NCI-H2196 treated with DMSO at 0.1 percent for 48 hours (cell line): ENCODE measurements around the gene LCK.
A peak's percentile ranks its signal among the peaks of the same experiment; 100 is the strongest.

Source experiments
- DNase-seq: peaks from one replicate; lab custom pipeline; 2025; ENCODE audit not compliant: unreplicated experiment; lab: John Stamatoyannopoulos, UW

LCK gene

GRCh38 chr1:32250893-32251716 is at the start of gene LCK:
TSS of gene LCK (plus strand) at chr1:32251265. CDS start at chr1:32274330, 23,065 bp downstream.
- no peak for DNase-seq

- DNase-seq: no peak
These were observed 46.1 kb upstream of the LCK start for GRCh38 chr1:32204943-32205361.

DNA sequence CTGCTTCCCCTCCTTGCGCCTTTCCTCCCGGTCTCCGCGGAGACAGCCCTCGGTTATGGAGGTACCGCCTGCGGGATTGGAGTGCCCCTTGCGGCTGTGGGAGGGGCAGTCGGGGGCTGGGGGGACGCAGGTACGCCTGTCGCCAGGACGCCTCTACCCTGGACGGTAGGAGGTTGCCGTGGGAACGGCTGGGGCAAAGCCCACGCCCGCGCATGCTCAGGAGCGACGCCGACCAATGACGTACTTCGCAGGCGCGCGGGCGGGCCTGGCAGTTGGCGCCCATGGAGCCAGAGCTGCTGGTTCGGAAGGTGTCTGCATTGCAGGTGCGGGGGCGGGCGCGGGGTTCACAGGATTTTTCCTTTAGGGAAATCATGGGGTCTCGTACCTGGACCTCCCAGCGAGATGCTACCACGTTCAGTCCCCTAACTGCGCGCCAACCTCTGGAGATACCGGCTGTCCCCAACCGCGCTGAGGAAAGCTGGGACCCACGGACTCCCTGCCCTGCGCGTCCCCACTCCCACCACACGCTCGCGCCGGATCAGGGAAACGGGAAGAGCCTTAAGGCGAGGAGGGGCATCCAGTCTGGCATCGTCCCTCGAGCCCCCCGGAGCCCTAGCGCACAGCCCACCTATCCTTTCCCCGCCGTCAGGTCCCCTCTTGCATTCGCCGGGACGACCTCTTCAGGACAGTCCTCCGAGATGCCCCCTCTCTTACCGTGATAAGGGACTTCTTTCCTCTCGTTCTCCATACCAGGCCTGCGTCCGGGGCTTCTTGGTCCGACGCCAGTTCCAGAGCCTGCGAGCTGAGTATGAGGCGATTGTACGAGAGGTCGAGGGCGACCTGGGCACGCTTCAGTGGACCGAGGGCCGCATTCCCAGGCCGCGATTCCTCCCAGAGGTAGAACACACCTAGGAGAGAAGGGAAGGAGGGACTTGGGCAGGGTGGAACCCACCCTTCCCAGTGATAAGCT is 45.4 kb upstream of the LCK start, which contains the start of gene IQCC:
TSS of gene IQCC (plus strand) at position 271 of the 970 bp plus-strand sequence. CDS start at position 282, 11 bp downstream.
- DNase-seq: peak; percentile 88

DNA sequence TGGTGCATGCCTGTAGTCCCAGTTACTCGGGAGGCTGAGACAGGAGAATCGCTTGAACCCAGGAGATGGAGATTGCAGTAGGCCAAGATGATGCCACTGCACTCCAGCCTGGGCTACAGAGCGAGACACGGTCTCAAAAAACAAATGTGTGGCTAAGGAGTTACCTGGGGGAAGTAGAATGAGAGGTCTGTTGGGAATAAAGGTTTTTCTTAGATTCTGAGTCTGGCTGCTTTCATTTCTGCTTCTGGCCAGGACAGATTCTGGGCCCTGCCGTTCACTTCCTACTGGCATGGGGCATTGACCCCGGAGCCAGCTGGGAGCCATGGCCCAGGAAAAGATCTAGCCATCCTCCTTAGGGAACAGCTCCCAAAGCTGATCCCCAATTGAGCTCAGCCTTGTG is 42.6 kb upstream of the LCK start:
- no peak for DNase-seq

DNA sequence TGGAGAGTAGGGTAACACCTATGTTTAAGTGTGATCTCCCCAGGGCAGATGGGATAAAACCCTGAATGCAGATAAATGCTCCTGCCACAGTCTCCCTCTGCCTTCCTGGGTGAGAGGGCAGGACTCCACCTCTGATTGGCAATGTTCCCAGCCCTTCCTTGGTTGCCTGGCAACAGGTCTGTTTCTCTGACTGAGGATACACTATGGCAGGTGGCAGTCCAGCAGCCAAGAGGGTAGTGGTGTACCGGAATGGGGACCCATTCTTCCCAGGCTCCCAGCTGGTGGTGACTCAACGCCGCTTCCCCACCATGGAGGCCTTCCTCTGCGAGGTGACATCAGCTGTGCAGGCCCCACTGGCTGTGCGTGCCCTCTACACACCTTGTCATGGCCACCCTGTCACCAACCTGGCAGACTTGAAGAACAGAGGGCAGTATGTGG is 42.2 kb upstream of the LCK start, which contains the start of gene DCDC2B:
TSS of gene DCDC2B (plus strand) at position 199 of the 438 bp plus-strand sequence. CDS start at position 204, 5 bp downstream.
- DNase-seq: peak; percentile 91

DNA sequence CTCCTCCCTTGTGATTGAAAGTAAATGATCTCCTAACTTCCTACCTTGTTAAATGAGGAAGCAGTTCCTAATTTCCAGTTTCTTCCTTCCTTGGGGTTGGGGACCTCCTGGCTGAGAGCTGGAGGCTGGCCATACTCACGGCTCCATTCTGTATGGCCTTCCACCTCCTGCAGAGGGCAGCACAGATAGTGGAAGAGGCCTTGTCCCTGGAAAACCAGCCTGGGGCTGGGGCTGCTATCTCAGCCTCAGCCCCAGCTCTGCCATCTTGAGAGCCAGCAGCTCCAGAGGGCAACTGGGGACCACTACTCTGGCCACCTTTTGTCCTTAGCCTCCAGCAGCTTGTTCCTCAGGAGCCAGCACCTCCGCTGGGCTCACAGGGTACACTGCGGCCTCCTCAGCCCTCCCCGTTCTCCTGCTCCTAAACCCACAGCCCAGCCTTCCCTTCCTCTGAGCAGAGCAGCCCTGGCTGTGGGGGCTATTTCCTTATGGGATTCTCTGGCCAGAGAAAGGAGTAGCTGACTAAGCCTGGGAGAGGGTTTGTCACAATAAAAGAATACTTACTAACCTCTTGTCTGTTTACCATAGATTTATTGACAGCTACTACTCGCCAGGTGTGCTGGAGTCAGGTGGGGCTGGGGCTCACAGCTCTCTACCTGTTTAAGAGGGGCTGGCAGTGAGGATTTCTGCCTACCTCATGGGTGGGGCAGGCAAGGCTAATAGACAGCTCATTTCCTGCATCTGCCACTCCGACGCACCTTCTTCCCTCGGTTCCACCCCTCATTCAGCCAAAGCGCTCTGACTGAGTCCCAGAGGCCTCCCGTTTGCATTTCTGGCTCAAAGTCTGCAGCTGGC is 35.2 kb upstream of the LCK start:
- DNase-seq: peak; percentile 66

DNA sequence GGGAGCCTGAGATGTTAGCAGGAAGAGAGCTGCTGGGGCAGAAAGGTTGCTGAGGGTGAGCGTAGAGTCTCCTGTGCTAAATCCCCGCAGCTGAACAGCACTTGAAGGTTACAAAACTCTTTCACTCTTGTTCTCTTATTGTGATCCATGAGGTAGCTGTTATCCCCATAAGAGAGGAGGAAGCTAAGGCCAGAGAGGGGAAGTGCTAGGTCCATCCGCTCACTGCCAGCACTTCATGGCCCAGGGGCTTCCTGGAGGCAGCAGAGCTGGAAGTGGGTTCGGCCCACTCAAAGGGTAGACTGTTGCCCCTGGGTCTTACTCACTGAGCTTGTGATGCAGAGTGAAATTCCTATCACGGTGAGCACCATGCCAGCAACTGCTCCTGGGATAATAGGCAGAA is 34.5 kb upstream of the LCK start:
- DNase-seq: no peak

DNA sequence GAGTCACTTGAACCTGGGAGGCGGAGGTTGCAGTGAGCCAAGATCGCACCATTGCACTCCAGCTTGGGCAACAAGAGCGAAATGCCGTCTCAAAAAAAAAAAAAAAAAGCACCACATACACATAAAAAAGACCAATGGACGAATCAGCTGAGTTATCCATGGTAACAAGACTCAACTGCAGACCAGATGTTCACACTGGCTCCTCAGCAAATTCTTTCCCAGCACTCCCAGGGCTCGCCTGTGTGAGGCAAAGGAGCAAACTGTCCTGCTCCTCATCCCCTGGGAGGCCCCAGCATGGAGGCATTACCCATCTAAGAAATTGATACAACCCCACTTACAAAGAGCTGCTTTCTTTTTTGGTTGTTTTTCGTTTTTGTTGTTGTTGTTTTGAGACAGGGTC is 32.0 kb upstream of the LCK start:
- no peak for DNase-seq

DNA sequence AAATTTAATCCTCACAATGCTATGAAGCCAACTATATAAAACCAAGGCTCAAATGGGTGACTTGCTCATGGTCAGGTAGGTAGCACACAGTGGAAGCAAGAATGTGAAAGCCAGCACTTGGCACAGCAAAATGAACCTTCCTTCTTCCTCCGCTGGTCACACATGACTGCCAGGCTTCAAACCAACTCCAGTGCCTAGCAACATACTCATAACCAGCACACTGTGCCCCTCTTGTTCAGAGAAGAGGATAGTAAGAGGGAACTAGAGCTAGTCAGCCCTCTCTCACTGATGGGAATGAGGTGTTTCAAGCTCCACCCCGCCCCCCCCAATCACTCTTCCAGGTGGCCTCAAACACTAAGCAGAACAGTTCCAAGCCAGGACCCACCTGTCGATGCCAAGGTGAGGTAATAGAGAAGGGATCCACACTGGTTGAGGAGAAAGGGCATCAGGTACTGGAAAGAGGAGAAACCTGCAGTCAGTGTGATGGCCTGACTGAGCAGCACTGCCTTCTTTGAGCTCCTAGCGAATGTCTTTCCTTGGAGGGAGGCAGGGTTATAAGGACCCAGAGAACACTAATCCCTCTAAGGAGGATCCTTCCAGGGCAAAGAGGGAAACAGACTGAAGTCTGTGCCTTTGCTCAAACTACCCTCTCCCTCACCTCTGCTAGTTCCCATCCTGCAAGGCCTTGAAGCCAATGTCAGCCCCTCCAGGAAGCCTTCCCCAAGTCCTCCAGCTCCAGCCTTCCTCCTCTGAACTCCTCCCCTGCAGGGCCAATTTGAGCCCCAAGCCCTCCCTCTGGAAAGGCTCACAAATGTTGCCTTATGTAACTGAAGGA is 30.1 kb upstream of the LCK start:
- DNase-seq: no peak

GRCh38 chr1:32221581-32221979 is 29.5 kb upstream of the LCK start:
- DNase-seq: no peak

DNA sequence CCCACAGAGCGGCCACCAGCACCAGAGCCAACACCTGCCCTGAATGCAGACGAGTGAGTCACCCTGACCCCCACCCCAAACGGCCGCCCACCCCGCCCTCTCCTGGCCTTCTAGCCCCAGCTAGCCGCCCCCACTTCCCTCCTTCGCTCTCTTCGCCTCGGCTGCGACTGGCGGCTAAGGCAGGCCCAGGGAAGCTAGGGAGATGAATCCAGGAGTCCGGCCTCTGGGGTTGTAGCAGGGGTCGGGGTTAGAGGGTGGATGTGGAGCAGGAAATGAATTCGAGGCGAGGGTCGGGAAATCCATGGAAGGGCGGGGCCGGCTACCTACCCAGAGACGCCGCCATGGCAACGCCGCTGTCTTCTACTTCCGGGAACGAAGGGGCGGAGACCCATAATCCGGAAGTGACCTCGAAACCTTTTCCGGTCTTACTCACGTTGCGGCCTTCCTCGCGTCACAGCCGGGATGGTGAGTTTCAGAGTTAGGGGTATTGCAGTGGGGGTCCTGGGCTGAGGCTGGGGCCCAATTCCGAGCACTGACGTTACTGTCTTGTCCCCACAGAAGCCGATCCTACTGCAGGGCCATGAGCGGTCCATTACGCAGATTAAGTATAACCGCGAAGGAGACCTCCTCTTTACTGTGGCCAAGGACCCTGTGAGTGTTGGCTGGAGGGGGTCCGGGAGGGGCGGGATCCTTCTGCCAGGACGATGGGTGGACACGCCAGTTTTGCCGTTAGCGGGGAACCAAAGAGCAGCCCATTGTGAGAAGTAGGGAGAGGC is 28.9 kb upstream of the LCK start, which contains the start of the genes EIF3I and TMEM234:
TSS of gene EIF3I (plus strand) at position 428 of the 776 bp plus-strand sequence. CDS start at position 463, 35 bp downstream.
TSS of gene TMEM234 (minus strand) at position 374 of the 776 bp plus-strand sequence. CDS start at position 343, 31 bp downstream.
- peak; percentile 80 for DNase-seq

DNA sequence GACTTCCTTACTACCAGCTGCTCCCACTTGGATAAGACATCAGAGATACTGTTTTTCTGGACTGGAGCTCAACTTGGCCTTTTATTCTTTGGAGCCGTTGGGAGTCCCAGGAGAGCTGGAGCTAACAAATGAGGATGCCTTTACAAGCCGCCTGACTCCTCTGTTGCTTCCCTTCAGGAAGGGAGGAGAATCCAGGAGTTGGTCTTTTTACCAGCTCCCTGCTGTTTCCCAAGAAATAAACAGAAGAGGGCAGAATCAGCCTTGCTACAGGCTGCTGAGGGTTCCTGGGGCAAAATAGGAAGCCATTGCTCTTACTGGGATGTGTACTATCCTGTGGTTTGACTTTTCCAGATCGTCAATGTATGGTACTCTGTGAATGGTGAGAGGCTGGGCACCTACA is 27.4 kb upstream of the LCK start:
- DNase-seq: no peak

DNA sequence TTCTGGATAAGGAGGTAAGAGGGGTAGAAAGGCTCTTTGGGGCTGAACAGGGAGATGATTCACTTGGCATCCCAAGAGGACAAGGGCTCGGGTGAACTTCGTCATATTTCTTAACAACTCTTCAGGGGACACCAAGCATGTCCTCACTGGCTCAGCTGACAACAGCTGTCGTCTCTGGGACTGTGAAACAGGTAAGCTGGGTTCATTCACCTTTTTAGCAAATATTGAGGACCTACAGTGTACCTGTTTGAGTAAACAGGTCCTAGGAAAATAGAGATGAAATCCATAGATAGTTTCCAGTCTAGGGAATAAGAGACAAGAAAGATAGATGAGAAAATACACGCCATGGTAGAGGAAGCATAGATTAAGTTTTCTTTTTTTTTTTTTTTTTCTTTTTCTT is 26.8 kb upstream of the LCK start:
- no peak for DNase-seq

DNA sequence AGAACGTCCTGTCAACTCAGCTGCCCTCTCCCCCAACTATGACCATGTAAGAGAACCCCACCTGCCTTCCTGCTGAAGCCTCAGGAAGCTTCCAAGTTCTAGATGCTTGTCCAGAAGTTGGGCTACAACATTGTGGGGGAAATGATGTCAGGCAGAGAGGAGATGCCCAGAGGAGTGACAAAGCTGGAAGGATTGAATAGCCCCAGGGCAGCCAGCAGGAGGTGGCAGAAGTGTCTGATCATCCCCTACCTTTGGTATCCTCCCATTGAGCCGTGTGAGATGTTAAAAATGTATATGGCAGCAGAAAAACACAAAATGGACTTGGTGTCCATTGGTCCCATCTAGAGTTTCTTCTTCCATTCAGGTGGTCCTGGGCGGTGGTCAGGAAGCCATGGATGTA is 22.3 kb upstream of the LCK start:
- no peak for DNase-seq

DNA sequence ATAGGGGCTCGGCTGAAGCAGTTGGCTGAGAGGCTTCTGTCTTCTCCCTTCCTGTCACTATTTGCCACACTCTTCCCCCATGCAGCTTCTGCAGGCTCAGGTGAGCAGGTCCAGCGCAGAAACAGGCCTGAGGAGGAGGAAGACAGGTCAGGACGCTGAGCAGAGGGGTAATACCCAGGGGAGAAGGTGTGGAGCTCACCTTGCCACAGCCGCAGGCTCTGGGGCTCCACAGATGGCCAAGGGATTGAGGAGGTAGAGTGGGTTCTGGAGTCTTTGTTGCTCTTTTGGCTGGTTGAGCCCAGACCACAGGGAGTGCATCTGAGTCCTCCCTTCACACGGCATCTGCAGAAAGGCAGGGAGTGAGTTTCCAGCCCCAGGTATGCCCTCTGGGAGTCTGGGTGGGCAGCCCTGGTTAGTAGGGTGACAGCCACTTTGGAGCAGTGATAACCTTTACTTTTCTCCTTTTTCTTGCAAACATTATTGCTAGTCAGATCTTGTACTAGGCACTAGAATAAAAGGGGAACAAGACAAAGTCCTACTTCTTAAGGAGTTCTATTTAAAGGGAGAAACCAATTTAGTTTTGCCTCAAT is 19.1 kb upstream of the LCK start:
- no peak for DNase-seq

GRCh38 chr1:32232558-32233304 is 18.3 kb upstream of the LCK start:
- DNase-seq: no peak

DNA sequence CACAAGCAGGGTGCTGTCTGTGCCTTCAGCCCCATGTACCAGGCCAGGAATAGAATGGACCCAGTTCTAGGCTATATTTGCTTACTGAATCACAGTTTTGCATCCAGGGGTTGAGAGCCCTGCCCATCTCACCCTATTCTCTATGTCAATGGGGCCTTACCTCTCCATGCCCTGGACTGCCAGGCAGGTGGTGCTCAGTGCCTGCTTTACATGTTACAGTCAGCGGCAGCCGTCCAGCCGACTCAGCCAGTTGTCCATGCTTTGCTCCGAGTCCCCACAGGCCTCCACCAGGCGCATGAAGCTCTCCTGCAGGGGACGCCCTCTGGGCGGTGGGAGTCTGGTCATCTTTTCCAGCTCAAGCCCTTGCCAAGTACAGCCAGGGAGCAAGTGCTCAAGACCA is 16.3 kb upstream of the LCK start:
- DNase-seq: no peak

DNA sequence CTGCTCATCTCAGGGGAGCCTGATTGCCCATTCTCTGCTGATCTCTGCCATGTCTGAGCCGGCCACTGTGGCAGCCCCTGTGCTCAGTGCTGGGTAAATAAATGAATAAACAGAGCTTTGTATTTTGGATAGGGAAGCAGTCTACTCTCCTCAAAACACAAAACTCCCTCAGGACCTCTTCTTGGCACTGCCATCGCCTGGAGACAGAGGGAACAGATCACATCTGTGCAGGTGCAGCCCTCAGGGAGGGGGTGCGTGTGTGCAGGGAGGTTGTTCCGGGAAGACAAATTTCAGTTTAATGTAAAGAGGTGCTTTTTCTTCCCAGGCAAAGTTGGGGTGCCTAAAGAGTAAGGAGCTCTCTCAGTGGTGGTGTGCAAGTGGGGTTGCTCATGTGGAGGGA is 11.7 kb upstream of the LCK start:
- DNase-seq: peak; percentile 27
